ENCODE data around the gene MESD. TPM values are rescaled to one million over a fixed set of nuclear protein-coding genes. Genes with fewer than 3 reads are reported as not detected.

The MESD gene
- total RNA-seq, 1 donor from 2014 or later, result 24.2 TPM

GRCh38 chr15:81021321-81021720 lies 31.7 kb upstream of the MESD start:
- Histone ChIP-seq H3K27me3 (ENCODE audit: low read depth) (no peaks in the 10 kb centered on the region), H3K4me3 (no peak overlapping the region), H3K36me3 (no peaks in the 10 kb centered on the region), H3K4me1 (peaks cover 29% of the 10 kb centered on the region), H3K27ac (no peak overlapping the region), H3K9me3 (no peaks in the 10 kb centered on the region)
- intact Hi-C loops (cut with DNase I), result no loop called here
- ATAC-seq (no peak), DNase-seq (no peak)
- TF ChIP-seq CTCF (IDR thresholded peaks at IDR 0.05), result no peak

GRCh38 chr15:81018197-81018596 lies 28.6 kb upstream of the MESD start:
- intact Hi-C loops (cut with DNase I), result no loop called here
- no peak for ATAC-seq
- no peaks in the 10 kb centered on the region for H3K27me3 ChIP-seq (ENCODE audit: low read depth)

GRCh38 chr15:81016489-81017068 lies 27.0 kb upstream of the MESD start:
- intact Hi-C loops (cut with DNase I), result no loop called here
- TF ChIP-seq CTCF (IDR thresholded peaks at IDR 0.05), result no peak
- Histone ChIP-seq H3K27me3 (ENCODE audit: low read depth) (no peaks in the 10 kb centered on the region), H3K4me1 (peaks cover 3% of the 10 kb centered on the region), H3K36me3 (no peaks in the 10 kb centered on the region), H3K4me3 (no peak overlapping the region), H3K27ac (no peak overlapping the region), H3K9me3 (no peaks in the 10 kb centered on the region)
- DNase-seq (no peak), ATAC-seq (no peak)

More at GRCh38 chr15:81018197-81018596, 28.6 kb upstream of the MESD start:
- no peak for TF ChIP-seq CTCF (IDR thresholded peaks at IDR 0.05)
- Histone ChIP-seq H3K4me1 (peaks cover 9% of the 10 kb centered on the region), H3K36me3 (no peaks in the 10 kb centered on the region), H3K4me3 (no peak overlapping the region), H3K9me3 (no peaks in the 10 kb centered on the region), H3K27ac (no peak overlapping the region)
- DNase-seq, result no peak

GRCh38 chr15:81015621-81016488 lies 26.2 kb upstream of the MESD start:
- intact Hi-C loops (cut with DNase I), result no loop called here
- Histone ChIP-seq H3K4me1 (peaks cover 3% of the 10 kb centered on the region), H3K9me3 (no peaks in the 10 kb centered on the region), H3K4me3 (no peak overlapping the region), H3K27me3 (ENCODE audit: low read depth) (no peaks in the 10 kb centered on the region), H3K36me3 (no peaks in the 10 kb centered on the region), H3K27ac (no peak overlapping the region)
- DNase-seq (no peak), ATAC-seq (no peak)
- TF ChIP-seq CTCF (IDR thresholded peaks at IDR 0.05), result no peak

GRCh38 chr15:81014446-81015093 lies 25.0 kb upstream of the MESD start:
- DNase-seq, result no peak
- Histone ChIP-seq H3K36me3 (no peaks in the 10 kb centered on the region), H3K9me3 (no peaks in the 10 kb centered on the region), H3K4me1 (peaks cover 3% of the 10 kb centered on the region), H3K4me3 (no peak overlapping the region), H3K27me3 (ENCODE audit: low read depth) (no peaks in the 10 kb centered on the region), H3K27ac (no peak overlapping the region)
- TF ChIP-seq CTCF (IDR thresholded peaks at IDR 0.05), result no peak
- no peak for ATAC-seq
- intact Hi-C loops (cut with DNase I), result no loop called here
